ENCODE measurements around the gene DTX4.

DNA sequence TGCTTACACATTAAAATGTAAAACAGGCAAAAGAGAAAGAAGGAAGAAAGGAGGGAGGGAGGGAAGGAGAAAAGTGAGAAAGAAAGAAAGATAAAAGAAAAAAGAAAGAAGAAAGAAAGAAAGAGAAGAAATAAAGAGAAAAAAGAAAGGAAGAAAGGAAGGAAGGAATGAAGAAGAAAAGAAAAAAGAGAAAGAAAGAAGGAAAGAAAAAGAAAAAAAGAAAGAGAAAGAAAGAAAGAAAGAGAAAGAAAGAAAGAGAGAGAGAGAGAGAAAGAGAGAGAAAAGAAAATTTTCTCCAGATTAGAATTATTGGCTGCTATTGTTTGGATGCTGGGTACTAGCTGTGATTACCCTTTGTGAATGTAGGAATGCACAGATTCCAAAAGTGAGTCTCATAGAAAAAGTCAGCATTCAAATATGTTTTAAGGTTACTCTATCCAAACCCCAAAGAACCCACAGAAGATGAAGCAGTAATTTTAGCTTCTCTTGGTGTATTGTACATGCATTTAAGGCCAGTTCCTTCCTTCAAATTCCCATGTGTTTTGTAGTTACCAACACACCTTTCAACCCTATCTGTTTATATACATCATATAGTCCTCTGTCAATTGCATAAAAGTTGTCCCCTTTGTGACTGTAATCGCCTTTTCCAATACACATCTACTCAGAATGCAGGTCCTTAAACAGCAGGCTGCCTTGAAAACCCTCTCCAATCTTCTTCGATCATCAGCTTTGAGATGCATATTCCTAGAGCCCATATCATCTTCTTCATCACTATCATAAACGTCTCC lies 30.1 kb upstream of the DTX4 start:
- TF ChIP-seq, protein P1, sequence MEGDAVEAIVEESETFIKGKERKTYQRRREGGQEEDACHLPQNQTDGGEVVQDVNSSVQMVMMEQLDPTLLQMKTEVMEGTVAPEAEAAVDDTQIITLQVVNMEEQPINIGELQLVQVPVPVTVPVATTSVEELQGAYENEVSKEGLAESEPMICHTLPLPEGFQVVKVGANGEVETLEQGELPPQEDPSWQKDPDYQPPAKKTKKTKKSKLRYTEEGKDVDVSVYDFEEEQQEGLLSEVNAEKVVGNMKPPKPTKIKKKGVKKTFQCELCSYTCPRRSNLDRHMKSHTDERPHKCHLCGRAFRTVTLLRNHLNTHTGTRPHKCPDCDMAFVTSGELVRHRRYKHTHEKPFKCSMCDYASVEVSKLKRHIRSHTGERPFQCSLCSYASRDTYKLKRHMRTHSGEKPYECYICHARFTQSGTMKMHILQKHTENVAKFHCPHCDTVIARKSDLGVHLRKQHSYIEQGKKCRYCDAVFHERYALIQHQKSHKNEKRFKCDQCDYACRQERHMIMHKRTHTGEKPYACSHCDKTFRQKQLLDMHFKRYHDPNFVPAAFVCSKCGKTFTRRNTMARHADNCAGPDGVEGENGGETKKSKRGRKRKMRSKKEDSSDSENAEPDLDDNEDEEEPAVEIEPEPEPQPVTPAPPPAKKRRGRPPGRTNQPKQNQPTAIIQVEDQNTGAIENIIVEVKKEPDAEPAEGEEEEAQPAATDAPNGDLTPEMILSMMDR (IDR thresholded peaks at IDR 0.05 in 2 of 3, conservative IDR thresholded peaks at IDR 0.05 in 1 of 3; ENCODE audit: borderline replicate concordance in 1 of 3, insufficient read depth in 1 of 3, low read depth in 2 of 3, low read length in 2 of 3) = no peak
- TF ChIP-seq EZH2 (IDR thresholded peaks at IDR 0.05) (no peak), EGR1 (IDR thresholded peaks at IDR 0.05; ENCODE audit: low read depth) (no peak), CEBPB (IDR thresholded peaks at IDR 0.05; ENCODE audit: low read depth) (no peak), EZH2phosphoT487 (IDR thresholded peaks at IDR 0.05; ENCODE audit: borderline replicate concordance) (no peak), POLR2A (IDR thresholded peaks at IDR 0.05; ENCODE audit: borderline replicate concordance, extremely low read depth, insufficient read depth, insufficient read length) (no peak), JUND (IDR thresholded peaks at IDR 0.05) (no peak), FOSL1 (IDR thresholded peaks at IDR 0.05; ENCODE audit: low read depth) (no peak), ZFX (IDR thresholded peaks at IDR 0.05) (no peak)

Measured in HCT116 (cell line).